GM19035 (cell line): Measurements from ENCODE around the gene FNDC8.
"Not testable (repeated sequence)": the region's sequence is repeated elsewhere in the genome, so short reads cannot be mapped to it uniquely, and the experiment has no call there.

ENCODE experiments used
- ATAC-seq: cut with Tn5 transposase; IDR thresholded peaks from one replicate; pipeline ENCODE4 v1.9.1; 2021; ENCODE audit not compliant: unreplicated experiment

Gene FNDC8

GRCh38 chr17:35167666-35168065 is 46.3 kb downstream of the FNDC8 start:
- ATAC-seq, result no peak

DNA sequence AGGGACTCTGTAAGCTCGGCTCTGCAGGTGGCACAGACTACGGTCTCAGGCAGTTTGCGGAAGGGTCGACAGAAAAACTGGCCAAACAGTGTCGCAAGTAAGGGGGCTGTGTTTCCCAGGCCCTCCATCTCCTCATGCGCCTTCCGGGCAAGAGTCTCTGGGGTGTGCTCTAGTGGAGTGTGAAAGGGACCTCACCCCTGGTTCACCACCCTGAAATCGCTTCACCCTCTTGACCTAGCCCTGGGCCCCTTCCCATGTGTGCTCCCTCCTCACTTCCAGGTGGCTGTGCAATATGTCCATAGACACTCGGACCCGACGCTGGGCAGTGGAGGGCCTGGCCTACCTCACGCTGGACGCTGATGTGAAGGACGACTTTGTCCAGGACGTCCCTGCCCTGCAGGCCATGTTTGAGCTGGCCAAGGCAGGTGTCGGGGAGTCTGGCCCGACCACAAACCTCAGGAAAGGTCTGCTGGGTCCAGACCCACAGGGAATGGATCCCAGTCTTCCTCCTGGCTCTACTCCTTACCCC is 48.5 kb downstream of the FNDC8 start:
- ATAC-seq, result no peak

- no peak for ATAC-seq
Measured at GRCh38 chr17:35170968-35171771, 49.8 kb downstream of the FNDC8 start.

- ATAC-seq, result no peak
Measured at GRCh38 chr17:35171834-35172233, 50.4 kb downstream of the FNDC8 start.

DNA sequence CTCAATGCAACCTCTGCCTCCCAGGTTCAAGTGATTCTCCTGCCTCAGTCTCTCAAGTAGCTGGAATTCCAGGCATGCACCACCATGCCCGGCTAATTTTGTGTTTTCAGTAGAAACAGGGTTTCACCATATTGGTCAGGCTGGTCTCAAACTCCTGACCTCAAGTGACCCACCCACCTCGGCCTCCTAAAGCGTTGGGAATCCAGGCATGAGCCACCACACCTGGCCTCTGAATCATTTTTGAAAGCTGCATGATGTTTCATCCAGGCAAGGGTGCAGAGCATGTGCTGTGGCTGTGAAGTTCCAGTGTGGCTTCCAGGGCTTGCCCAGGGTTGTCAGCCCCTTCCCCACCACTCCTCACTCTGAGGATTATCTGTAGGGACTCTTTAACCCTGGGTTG is 50.9 kb downstream of the FNDC8 start:
- not testable (repeated sequence) for ATAC-seq

GRCh38 chr17:35174835-35175334 is 53.5 kb downstream of the FNDC8 start:
- ATAC-seq, result no peak

DNA sequence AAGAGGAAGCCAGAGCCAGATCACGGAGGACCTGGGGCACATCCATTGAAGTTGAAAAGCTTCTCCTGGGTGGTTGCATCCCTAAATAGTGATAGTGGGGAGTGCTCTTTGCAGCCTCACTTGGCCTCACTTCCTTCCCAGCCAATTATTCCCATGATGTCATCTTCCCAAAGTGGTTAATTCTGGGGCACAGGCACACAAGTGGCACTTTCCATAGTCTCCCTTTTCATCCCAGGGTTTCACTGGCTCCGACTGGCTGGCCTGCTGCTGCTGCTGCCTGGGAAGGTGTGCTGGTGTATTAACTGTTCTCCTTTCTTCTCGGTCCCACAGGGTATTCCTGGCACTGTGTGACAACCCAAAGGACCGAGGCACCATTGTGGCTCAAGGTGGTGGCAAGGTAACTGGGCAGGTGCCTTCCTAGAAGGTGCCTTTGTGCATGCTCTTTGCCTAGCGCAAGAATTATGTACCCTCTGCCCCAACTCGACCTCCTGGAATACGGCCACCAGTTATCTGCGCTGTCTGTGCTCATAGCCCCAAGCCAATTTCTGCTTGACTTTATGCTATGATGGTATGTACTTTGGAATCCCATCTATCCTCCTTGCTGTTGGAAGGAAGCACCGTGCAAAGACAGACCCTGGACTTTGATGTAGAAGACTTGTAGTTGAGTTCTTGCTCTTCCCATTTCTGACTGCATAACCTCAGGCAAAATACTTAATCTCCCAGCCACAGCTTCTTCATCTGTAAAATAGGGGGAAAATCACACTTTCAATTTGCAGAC is 54.4 kb downstream of the FNDC8 start:
- no peak for ATAC-seq

DNA sequence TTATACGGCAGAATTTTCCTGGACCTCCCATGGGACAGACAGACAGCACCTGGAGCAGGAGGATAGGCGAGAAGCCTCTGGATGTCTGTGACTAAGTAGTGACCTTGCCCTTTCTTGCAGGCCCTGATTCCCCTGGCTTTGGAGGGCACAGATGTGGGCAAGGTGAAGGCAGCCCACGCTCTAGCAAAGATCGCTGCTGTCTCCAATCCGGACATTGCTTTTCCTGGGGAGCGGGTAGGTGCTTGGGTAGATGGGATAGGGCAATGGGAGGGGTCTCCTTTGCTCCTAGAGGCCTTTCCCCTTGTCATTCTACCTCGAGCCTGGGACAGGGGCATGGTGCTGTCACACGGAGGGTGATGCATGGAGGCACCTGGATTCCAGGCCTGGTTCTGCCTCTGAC is 55.5 kb downstream of the FNDC8 start:
- no peak for ATAC-seq

DNA sequence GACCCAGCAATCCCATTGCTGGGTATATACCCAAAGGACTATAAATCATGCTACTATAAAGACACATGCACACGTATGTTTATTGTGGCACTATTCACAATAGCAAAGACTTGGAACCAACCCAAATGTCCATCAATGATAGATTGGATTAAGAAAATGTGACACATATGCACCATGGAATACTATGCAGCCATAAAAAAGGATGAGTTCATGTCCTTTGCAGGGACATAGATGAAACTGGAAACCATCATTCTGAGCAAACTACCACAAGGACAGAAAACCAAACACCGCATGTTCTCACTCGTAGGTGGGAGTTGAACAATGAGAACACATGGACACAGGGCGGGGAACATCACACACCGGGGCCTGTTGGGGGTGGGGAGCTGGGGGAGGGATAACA is 58.0 kb downstream of the FNDC8 start:
- not testable (repeated sequence) for ATAC-seq
